Hepatocyte (in vitro differentiated cells): ENCODE measurements around the gene ARL2BP. TPM values are rescaled to one million over a fixed set of nuclear protein-coding genes. Genes with fewer than 3 reads are reported as not detected.

Experiments used
- DNase-seq: peaks from one replicate; pipeline ENCODE4 v3.0.0-alpha.2; 2016; ENCODE audit warnings: low spot score
- H2AFZ ChIP-seq: fragments of 200-600 bp; sonication (generic); 2 replicates; pipeline ENCODE4 v1.6.0; 2016; ENCODE audit warnings: antibody characterized with exemption, mild to moderate bottlenecking
- H3K27ac ChIP-seq: fragments of 200-600 bp; sonication (generic); 2 replicates; pipeline ENCODE4 v1.5.1; 2016; ENCODE audit warnings: mild to moderate bottlenecking
- H3K27me3 ChIP-seq: fragments of 200-600 bp; sonication (generic); 2 replicates; pipeline ENCODE4 v1.6.1; 2016
- H3K36me3 ChIP-seq: fragments of 200-600 bp; sonication (generic); replicated peaks from 2 replicates; pipeline ENCODE4 v1.5.1; 2016; ENCODE audit warnings: low read depth; ENCODE audit not compliant: insufficient read depth
- H3K4me1 ChIP-seq: fragments of 200-600 bp; sonication (generic); 2 replicates; pipeline ENCODE4 v1.5.1; 2016; ENCODE audit warnings: mild to moderate bottlenecking, moderate library complexity; ENCODE audit not compliant: insufficient read depth
- H3K4me2 ChIP-seq: fragments of 200-600 bp; sonication (generic); 2 replicates; pipeline ENCODE4 v1.6.0; 2016
- H3K4me3 ChIP-seq: fragments of 200-600 bp; sonication (generic); 2 replicates; pipeline ENCODE4 v1.5.1; 2016; ENCODE audit warnings: mild to moderate bottlenecking
- H3K79me2 ChIP-seq: fragments of 200-600 bp; sonication (generic); 2 replicates; pipeline ENCODE4 v1.6.0; 2017; ENCODE audit warnings: mild to moderate bottlenecking
- H3K9me2 ChIP-seq: fragments of 200-600 bp; sonication (generic); replicated peaks from 2 replicates; pipeline ENCODE4 v1.6.0; 2017; ENCODE audit warnings: mild to moderate bottlenecking; ENCODE audit not compliant: insufficient read depth
- H3K9me3 ChIP-seq: fragments of 200-600 bp; sonication (generic); 2 replicates; pipeline ENCODE4 v1.5.1; 2016; ENCODE audit warnings: low read depth, mild to moderate bottlenecking
- H4K20me1 ChIP-seq: fragments of 200-600 bp; sonication (generic); 2 replicates; pipeline ENCODE4 v1.6.0; 2016; ENCODE audit warnings: mild to moderate bottlenecking; ENCODE audit not compliant: insufficient read depth, poor library complexity, severe bottlenecking
- EZH2 ChIP-seq: fragments of 200-600 bp; sonication (generic); IDR thresholded peaks from 2 replicates; pipeline ENCODE4 v1.6.1; 2016; ENCODE audit warnings: antibody characterized with exemption, mild to moderate bottlenecking, borderline replicate concordance
- EZH2phosphoT487 ChIP-seq: fragments of 200-600 bp; sonication (generic); IDR thresholded peaks from one replicate; pipeline ENCODE4 v1.6.1; 2018; ENCODE audit warnings: antibody characterized with exemption, mild to moderate bottlenecking, low read depth, moderate library complexity; ENCODE audit not compliant: unreplicated experiment, severe bottlenecking
- WGBS: methylation state at CpG from one replicate; pipeline ENCODE4 v1.1.6; 2016; ENCODE audit warnings: low lambda C conversion rate; ENCODE audit errors: missing lambda C conversion rate; 5-methylcytosine and 5-hydroxymethylcytosine counted together
- polyA plus RNA-seq: library from polyadenylated mRNA; unstranded; fragments of >200 nt; fragmentation: Nextera tagmentation; extraction: Ambion mirVana; gene quantifications from 2 replicates; pipeline ENCODE4 v1.2.1, GENCODE V29; 2016
- total RNA-seq: library from RNA; depleted of rRNA; stranded (reverse); fragments of >200 nt; gene quantifications from 2 replicates; pipeline ENCODE4 v1.2.3, GENCODE V29; 2014
- TF ChIP-seq, protein P1 (sequence below): fragments of 200-600 bp; sonication (generic); IDR thresholded peaks from 2 replicates; pipeline ENCODE4 v1.5.1; 2016; ENCODE audit warnings: antibody characterized with exemption, mild to moderate bottlenecking; ENCODE audit not compliant: poor library complexity

The ARL2BP gene
- total and polyA plus RNA-seq, 2 experiments from 2014 or later, result 102 to 105 TPM

DNA sequence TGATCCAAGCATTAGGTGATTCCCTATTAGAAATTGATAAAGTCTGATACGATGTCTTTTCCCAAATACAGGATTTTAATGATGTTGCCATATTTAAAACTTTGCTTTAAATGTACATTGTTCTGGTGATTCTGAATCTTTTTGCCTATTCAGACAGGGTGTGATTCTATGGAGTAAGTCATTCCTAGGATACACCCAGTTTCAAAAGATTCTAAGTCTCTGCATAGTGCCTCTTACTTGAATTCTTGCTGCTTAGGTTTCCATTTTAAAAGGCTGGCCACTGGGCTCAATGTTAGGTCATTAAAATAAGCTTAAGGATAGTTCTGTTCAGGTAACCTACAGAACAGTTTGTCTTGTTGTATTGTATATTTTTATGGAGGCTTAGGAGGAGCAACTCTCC, 22.0 kb upstream of the ARL2BP start:
- TF ChIP-seq EZH2 (no peak), EZH2phosphoT487 (no peak)
- TF ChIP-seq, protein P1, sequence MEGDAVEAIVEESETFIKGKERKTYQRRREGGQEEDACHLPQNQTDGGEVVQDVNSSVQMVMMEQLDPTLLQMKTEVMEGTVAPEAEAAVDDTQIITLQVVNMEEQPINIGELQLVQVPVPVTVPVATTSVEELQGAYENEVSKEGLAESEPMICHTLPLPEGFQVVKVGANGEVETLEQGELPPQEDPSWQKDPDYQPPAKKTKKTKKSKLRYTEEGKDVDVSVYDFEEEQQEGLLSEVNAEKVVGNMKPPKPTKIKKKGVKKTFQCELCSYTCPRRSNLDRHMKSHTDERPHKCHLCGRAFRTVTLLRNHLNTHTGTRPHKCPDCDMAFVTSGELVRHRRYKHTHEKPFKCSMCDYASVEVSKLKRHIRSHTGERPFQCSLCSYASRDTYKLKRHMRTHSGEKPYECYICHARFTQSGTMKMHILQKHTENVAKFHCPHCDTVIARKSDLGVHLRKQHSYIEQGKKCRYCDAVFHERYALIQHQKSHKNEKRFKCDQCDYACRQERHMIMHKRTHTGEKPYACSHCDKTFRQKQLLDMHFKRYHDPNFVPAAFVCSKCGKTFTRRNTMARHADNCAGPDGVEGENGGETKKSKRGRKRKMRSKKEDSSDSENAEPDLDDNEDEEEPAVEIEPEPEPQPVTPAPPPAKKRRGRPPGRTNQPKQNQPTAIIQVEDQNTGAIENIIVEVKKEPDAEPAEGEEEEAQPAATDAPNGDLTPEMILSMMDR, result no peak
- Histone ChIP-seq H4K20me1 (no peaks in the 10 kb centered on the region), H3K9me2 (no peaks in the 10 kb centered on the region), H3K27me3 (no peaks in the 10 kb centered on the region), H3K4me1 (no peaks in the 10 kb centered on the region), H2AFZ (no peak overlapping the region), H3K4me3 (no peak overlapping the region), H3K4me2 (no peak overlapping the region), H3K36me3 (peaks cover 10% of the 10 kb centered on the region), H3K9me3 (no peaks in the 10 kb centered on the region), H3K27ac (no peak overlapping the region), H3K79me2 (peaks cover 7% of the 10 kb centered on the region)
- no peak for DNase-seq
- 97% methylated on average over 1 of the region's 1 CpG for WGBS

DNA sequence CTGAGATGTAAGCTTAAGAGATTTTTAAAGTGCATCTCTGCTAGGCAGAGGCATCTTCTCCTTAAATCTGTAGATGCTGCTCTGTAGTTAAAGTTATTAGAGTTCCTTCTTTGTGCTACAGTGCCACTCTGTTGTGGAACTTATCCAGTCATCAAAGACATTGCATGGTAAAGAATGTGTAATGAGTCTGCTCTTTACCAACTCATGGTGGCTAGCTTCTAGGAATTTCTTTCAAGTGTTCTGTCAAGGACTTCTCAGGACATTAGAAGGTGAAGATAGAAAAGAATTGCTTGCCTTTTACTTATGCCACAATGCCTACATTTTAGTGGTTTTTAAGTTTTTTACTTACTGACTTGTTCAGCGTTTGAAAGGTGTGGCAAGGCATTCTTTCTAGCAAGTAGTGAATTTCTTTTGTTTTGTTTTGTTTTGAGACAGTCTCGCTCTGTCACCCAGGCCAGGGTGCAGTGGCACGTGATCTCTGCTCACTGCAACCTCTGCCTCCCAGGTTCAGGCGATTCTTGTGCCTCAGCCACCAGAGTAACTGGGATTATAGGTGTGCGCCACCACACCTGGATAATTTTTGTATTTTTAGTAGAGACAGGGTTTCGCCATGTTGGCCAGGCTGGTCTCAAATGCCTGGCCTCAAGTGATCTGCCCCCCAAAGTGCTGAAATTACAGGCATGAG, 20.3 kb upstream of the ARL2BP start:
- no peak for DNase-seq
- no peaks in the 10 kb centered on the region for H4K20me1 ChIP-seq
- H3K9me2 ChIP-seq, result no peaks in the 10 kb centered on the region
- 97% methylated on average over 6 of the region's 6 CpGs for WGBS
- H3K27me3 ChIP-seq, result no peaks in the 10 kb centered on the region
- no peak overlapping the region for H3K4me2 ChIP-seq
- H3K79me2 ChIP-seq, result peaks cover 5% of the 10 kb centered on the region
- peaks cover 6% of the 10 kb centered on the region for H3K36me3 ChIP-seq
- H3K4me1 ChIP-seq, result no peaks in the 10 kb centered on the region
- H3K9me3 ChIP-seq, result no peaks in the 10 kb centered on the region
- no peak overlapping the region for H2AFZ ChIP-seq
- no peak overlapping the region for H3K4me3 ChIP-seq
- TF ChIP-seq EZH2, result no peak
- no peak for TF ChIP-seq EZH2phosphoT487
- TF ChIP-seq, protein P1, result no peak
- no peak overlapping the region for H3K27ac ChIP-seq

DNA sequence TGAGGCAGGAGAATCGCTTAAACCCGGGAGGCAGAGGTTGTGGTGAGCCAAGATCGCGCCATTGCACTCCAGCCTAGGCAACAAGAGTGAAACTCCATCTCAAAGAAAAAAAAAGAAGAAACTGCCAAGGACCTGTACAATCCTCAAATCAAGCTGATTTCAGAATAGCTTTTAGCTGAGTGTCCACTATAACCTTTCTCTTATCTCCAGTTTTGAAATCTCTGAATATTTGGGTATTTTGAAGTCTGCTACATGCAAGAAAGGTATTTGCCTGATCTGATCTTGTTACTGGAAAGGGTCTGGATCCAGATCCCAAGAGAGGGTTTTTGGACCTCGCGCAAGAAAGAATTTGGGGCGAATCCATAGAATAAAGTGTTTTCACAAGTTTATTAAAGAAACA, 19.1 kb upstream of the ARL2BP start:
- H3K27me3 ChIP-seq, result no peaks in the 10 kb centered on the region
- no peak overlapping the region for H3K27ac ChIP-seq
- peaks cover 12% of the 10 kb centered on the region for H3K36me3 ChIP-seq

More for the DNA sequence above, 19.1 kb upstream of the ARL2BP start:
- Histone ChIP-seq H3K9me2 (no peaks in the 10 kb centered on the region), H3K4me2 (no peak overlapping the region), H3K4me3 (no peak overlapping the region), H3K4me1 (no peaks in the 10 kb centered on the region), H3K9me3 (no peaks in the 10 kb centered on the region), H2AFZ (no peak overlapping the region), H4K20me1 (no peaks in the 10 kb centered on the region), H3K79me2 (peaks cover 5% of the 10 kb centered on the region)
- TF ChIP-seq EZH2, result no peak
- TF ChIP-seq EZH2phosphoT487, result no peak
- TF ChIP-seq, protein P1, result no peak
- no peak for DNase-seq
- WGBS, result 93% methylated on average over 7 of the region's 7 CpGs
